SK-N-SH (cell line): ENCODE results near the gene CARM1.

Experiments
- EP300 ChIP-seq, 2 experiments: IDR thresholded peaks; 2 replicates each; pipeline versions ENCODE4 v1.4.0 to v1.6.1; 2012; ENCODE audit warnings: borderline replicate concordance in 1 of 2, low read depth in 1 of 2, low read length in 1 of 2
- MAX ChIP-seq: IDR thresholded peaks from 2 replicates; pipeline ENCODE4 v1.4.0; 2012; ENCODE audit warnings: low read depth
- YY1 ChIP-seq: IDR thresholded peaks from 2 replicates; pipeline ENCODE4 v1.4.0; 2012; ENCODE audit warnings: low read depth, mild to moderate bottlenecking
- ZBTB33 ChIP-seq: IDR thresholded peaks from 2 replicates; pipeline ENCODE4 v1.4.0; 2012; ENCODE audit warnings: low read depth, borderline replicate concordance
- TF ChIP-seq, protein P1 (sequence below): fragments of 200-600 bp; sonication (generic); IDR thresholded peaks from 2 replicates; pipeline ENCODE4 v1.6.1; 2017; ENCODE audit warnings: antibody characterized with exemption, mild to moderate bottlenecking, moderate library complexity
- TF ChIP-seq, protein P2 (sequence below): fragments of 150-350 bp; IDR thresholded peaks from 2 replicates; pipeline ENCODE4 v1.6.1; 2017; ENCODE audit warnings: antibody characterized with exemption, low read length, low read depth, borderline replicate concordance

DNA sequence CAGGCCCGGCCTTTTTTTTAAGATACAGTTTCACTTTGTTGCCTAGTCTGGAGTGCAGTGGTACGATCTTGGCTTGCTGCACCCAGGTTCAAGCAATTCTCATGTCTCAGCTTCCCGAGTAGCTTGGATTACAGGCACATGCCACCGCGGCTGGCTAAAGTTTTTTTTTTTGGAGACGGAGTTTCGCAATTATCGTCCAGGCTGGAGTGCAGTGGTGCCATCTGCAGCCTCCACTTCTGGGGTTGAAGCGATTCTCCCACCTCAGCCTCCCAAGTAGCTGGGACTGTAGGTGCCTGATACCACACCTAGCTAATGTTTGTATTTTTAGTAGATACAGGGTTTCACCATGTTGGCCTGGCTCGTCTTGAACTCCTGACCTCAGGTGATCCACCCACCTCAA lies 4.9 kb upstream of the CARM1 start:
- TF ChIP-seq MAX (no peak), YY1 (no peak), EP300 (IDR thresholded peaks at IDR 0.05; ENCODE audit: borderline replicate concordance in 1 of 2, low read depth in 1 of 2, low read length in 1 of 2) (no peak), ZBTB33 (no peak)
- TF ChIP-seq, protein P1, sequence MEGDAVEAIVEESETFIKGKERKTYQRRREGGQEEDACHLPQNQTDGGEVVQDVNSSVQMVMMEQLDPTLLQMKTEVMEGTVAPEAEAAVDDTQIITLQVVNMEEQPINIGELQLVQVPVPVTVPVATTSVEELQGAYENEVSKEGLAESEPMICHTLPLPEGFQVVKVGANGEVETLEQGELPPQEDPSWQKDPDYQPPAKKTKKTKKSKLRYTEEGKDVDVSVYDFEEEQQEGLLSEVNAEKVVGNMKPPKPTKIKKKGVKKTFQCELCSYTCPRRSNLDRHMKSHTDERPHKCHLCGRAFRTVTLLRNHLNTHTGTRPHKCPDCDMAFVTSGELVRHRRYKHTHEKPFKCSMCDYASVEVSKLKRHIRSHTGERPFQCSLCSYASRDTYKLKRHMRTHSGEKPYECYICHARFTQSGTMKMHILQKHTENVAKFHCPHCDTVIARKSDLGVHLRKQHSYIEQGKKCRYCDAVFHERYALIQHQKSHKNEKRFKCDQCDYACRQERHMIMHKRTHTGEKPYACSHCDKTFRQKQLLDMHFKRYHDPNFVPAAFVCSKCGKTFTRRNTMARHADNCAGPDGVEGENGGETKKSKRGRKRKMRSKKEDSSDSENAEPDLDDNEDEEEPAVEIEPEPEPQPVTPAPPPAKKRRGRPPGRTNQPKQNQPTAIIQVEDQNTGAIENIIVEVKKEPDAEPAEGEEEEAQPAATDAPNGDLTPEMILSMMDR: no peak
- TF ChIP-seq, protein P2, sequence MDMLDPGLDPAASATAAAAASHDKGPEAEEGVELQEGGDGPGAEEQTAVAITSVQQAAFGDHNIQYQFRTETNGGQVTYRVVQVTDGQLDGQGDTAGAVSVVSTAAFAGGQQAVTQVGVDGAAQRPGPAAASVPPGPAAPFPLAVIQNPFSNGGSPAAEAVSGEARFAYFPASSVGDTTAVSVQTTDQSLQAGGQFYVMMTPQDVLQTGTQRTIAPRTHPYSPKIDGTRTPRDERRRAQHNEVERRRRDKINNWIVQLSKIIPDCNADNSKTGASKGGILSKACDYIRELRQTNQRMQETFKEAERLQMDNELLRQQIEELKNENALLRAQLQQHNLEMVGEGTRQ: no peak
